GM23338 (cell line): Measurements from ENCODE around the gene SHISA4. TPM values are rescaled to one million over a fixed set of nuclear protein-coding genes. Genes with fewer than 3 reads are reported as not detected.

Source experiments
- ATAC-seq: fragments of 200-7000 bp; cut with Tn5 transposase; 3 replicates; pipeline ENCODE4 v1.9.1; 2020
- DNase-seq: peaks from one replicate; pipeline ENCODE4 v3.0.0-alpha.2; 2015; ENCODE audit warnings: low spot score
- H2AFZ ChIP-seq: fragments of 200-600 bp; sonication (generic); 2 replicates; pipeline ENCODE4 v1.8.0; 2016; ENCODE audit warnings: antibody characterized with exemption, mild to moderate bottlenecking, moderate library complexity
- H3F3A ChIP-seq: fragments of 200-600 bp; sonication (generic); replicated peaks from 2 replicates; pipeline ENCODE4 v1.8.0; 2017; ENCODE audit warnings: antibody characterized with exemption, mixed run types, low read depth
- H3K27ac ChIP-seq: fragments of 200-600 bp; sonication (generic); 2 replicates; pipeline ENCODE4 v1.6.1; 2016; ENCODE audit warnings: low read depth
- H3K27me3 ChIP-seq: fragments of 200-600 bp; sonication (generic); 2 replicates; pipeline ENCODE4 v1.8.0; 2016; ENCODE audit warnings: mild to moderate bottlenecking, mixed run types, moderate library complexity; ENCODE audit not compliant: insufficient read depth
- H3K36me3 ChIP-seq: fragments of 200-600 bp; sonication (generic); 2 replicates; pipeline ENCODE4 v1.8.0; 2016; ENCODE audit warnings: mild to moderate bottlenecking; ENCODE audit not compliant: insufficient read depth
- H3K4me1 ChIP-seq: fragments of 200-600 bp; sonication (generic); 2 replicates; pipeline ENCODE4 v1.8.0; 2016; ENCODE audit warnings: mild to moderate bottlenecking, moderate library complexity; ENCODE audit not compliant: insufficient read depth
- H3K4me2 ChIP-seq: fragments of 200-600 bp; sonication (generic); 2 replicates; pipeline ENCODE4 v1.7.1; 2017; ENCODE audit warnings: mixed run types
- H3K4me3 ChIP-seq: fragments of 200-600 bp; sonication (generic); 2 replicates; pipeline ENCODE4 v1.6.1; 2016; ENCODE audit warnings: mixed run types
- H3K79me2 ChIP-seq: fragments of 200-600 bp; sonication (generic); replicated peaks from 2 replicates; pipeline ENCODE4 v1.8.0; 2017; ENCODE audit warnings: mild to moderate bottlenecking; ENCODE audit not compliant: insufficient read depth
- H3K9me2 ChIP-seq: fragments of 200-600 bp; sonication (generic); 2 replicates; pipeline ENCODE4 v1.8.0; 2017; ENCODE audit not compliant: insufficient read depth
- H4K20me1 ChIP-seq: fragments of 200-600 bp; sonication (generic); replicated peaks from 2 replicates; pipeline ENCODE4 v1.8.0; 2017; ENCODE audit warnings: mild to moderate bottlenecking; ENCODE audit not compliant: insufficient read depth
- H3K27ac Mint-ChIP-seq: 2 replicates; pipeline ENCODE4 v1.8.0; 2020; ENCODE audit warnings: inconsistent platforms, mild to moderate bottlenecking, moderate library complexity, mixed read lengths
- H3K27me3 Mint-ChIP-seq: 3 replicates; pipeline ENCODE4 v1.8.0; 2022; ENCODE audit warnings: low read depth, mild to moderate bottlenecking, moderate library complexity, mixed read lengths, inconsistent platforms; ENCODE audit not compliant: insufficient read depth, poor library complexity
- H3K36me3 Mint-ChIP-seq: 3 replicates; pipeline ENCODE4 v1.8.0; 2021; ENCODE audit warnings: low read depth, mild to moderate bottlenecking, inconsistent platforms, moderate library complexity, mixed read lengths
- H3K4me1 Mint-ChIP-seq: 3 replicates; pipeline ENCODE4 v1.8.0; 2020; ENCODE audit warnings: mild to moderate bottlenecking, inconsistent platforms, mixed read lengths
- H3K4me3 Mint-ChIP-seq: 3 replicates; pipeline ENCODE4 v1.8.0; 2021; ENCODE audit warnings: moderate library complexity, mild to moderate bottlenecking, inconsistent platforms, mixed read lengths
- H3K9me3 Mint-ChIP-seq: 3 replicates; pipeline ENCODE4 v1.8.0; 2020; ENCODE audit warnings: moderate library complexity, mild to moderate bottlenecking, inconsistent platforms, mixed read lengths
- CREB1 ChIP-seq: fragments of 250-450 bp; sonication (Bioruptor Pico); IDR thresholded peaks from 2 replicates; pipeline ENCODE4 v1.5.0; 2020; ENCODE audit warnings: low read depth, mild to moderate bottlenecking, moderate library complexity
- EZH2 ChIP-seq: fragments of 200-600 bp; sonication (generic); IDR thresholded peaks from one replicate; pipeline ENCODE4 v1.8.0; 2017; ENCODE audit warnings: antibody characterized with exemption, mild to moderate bottlenecking, low read depth; ENCODE audit not compliant: unreplicated experiment
- EZH2phosphoT487 ChIP-seq: fragments of 200-600 bp; sonication (generic); IDR thresholded peaks from one replicate; pipeline ENCODE4 v1.8.1; 2018; ENCODE audit warnings: antibody characterized with exemption; ENCODE audit not compliant: unreplicated experiment
- JUNB ChIP-seq: IDR thresholded peaks from one replicate; pipeline ENCODE4 v1.6.1; 2016; ENCODE audit warnings: antibody characterized with exemption; ENCODE audit not compliant: unreplicated experiment
- NANOG ChIP-seq: IDR thresholded peaks from 2 replicates; pipeline ENCODE4 v1.6.1; 2016; ENCODE audit warnings: antibody characterized with exemption, borderline replicate concordance
- POLR2AphosphoS5 ChIP-seq: IDR thresholded peaks from 2 replicates; pipeline ENCODE4 v1.6.1; 2016; ENCODE audit warnings: antibody characterized with exemption, low read depth
- STAT1 ChIP-seq: IDR thresholded peaks from one replicate; pipeline ENCODE4 v1.6.1; 2016; ENCODE audit warnings: antibody characterized with exemption; ENCODE audit not compliant: unreplicated experiment
- ZNF114 ChIP-seq: fragments of 250-450 bp; sonication (Bioruptor Pico); IDR thresholded peaks from 2 replicates; pipeline ENCODE4 v1.5.0; 2020; ENCODE audit warnings: mild to moderate bottlenecking, moderate library complexity
- ZNF331 ChIP-seq: fragments of 250-450 bp; sonication (Bioruptor Pico); IDR thresholded peaks from 2 replicates; pipeline ENCODE4 v1.5.0; 2020; ENCODE audit warnings: low read depth, mild to moderate bottlenecking, moderate library complexity
- polyA plus RNA-seq: library from polyadenylated mRNA; unstranded; fragments of >200 nt; fragmentation: Nextera tagmentation; extraction: Ambion mirVana; gene quantifications from 2 replicates; pipeline ENCODE4 v1.2.1, GENCODE V29; 2016
- total RNA-seq: library from RNA; depleted of rRNA; stranded (reverse); fragments of >200 nt; shearing (Covaris generic); gene quantifications from 2 replicates; pipeline ENCODE4 v1.2.3, GENCODE V29; 2014
- TF ChIP-seq, protein P1 (sequence below), 2 experiments: fragments of 200-600 bp in 1 of 2; sonication (generic) in 1 of 2; conservative IDR thresholded peaks; 2 replicates each; pipeline versions ENCODE4 v1.5.1 to v1.6.1; 2016 to 2017; ENCODE audit warnings: antibody characterized with exemption in 2 of 2, low read depth in 2 of 2, mild to moderate bottlenecking in 2 of 2, moderate library complexity in 1 of 2
- TF ChIP-seq, protein P2 (sequence below): IDR thresholded peaks from one replicate; pipeline ENCODE4 v1.6.1; 2018; ENCODE audit warnings: antibody characterized with exemption; ENCODE audit not compliant: unreplicated experiment
- TF ChIP-seq, protein P3 (sequence below): fragments of 250-450 bp; sonication (Bioruptor Pico); IDR thresholded peaks from 2 replicates; pipeline ENCODE4 v1.5.0; 2020; ENCODE audit warnings: mild to moderate bottlenecking, moderate library complexity
- TF ChIP-seq, protein P4 (sequence below): IDR thresholded peaks from 2 replicates; pipeline ENCODE4 v1.6.1; 2016; ENCODE audit warnings: antibody characterized with exemption

SHISA4 gene
- total and polyA plus RNA-seq, 2 experiments from 2014 or later: 8.0 to 9.2 TPM

- Mint-ChIP-seq H3K4me1 (peaks cover 25% of the 10 kb centered on the region), H3K36me3 (peaks cover 27% of the 10 kb centered on the region), H3K27ac (no peak overlapping the region), H3K9me3 (no peaks in the 10 kb centered on the region), H3K4me3 (no peak overlapping the region), H3K27me3 (no peaks in the 10 kb centered on the region)
- Histone ChIP-seq H2AFZ (no peak overlapping the region), H3K9me2 (no peaks in the 10 kb centered on the region), H3K4me3 (no peak overlapping the region), H3K4me1 (peaks cover 23% of the 10 kb centered on the region), H3F3A (no peaks in the 10 kb centered on the region), H4K20me1 (peaks cover 67% of the 10 kb centered on the region), H3K79me2 (peaks cover 74% of the 10 kb centered on the region), H3K36me3 (peaks cover 29% of the 10 kb centered on the region), H3K4me2 (no peak overlapping the region), H3K27me3 (no peaks in the 10 kb centered on the region), H3K27ac (no peak overlapping the region)
- ATAC-seq: no peak
- TF ChIP-seq POLR2AphosphoS5: no peak
- TF ChIP-seq CREB1 (CRISPR knock-in tag): no peak
- TF ChIP-seq EZH2phosphoT487: no peak
- no peak for TF ChIP-seq ZNF331 (CRISPR knock-in tag)
- TF ChIP-seq, protein P1, sequence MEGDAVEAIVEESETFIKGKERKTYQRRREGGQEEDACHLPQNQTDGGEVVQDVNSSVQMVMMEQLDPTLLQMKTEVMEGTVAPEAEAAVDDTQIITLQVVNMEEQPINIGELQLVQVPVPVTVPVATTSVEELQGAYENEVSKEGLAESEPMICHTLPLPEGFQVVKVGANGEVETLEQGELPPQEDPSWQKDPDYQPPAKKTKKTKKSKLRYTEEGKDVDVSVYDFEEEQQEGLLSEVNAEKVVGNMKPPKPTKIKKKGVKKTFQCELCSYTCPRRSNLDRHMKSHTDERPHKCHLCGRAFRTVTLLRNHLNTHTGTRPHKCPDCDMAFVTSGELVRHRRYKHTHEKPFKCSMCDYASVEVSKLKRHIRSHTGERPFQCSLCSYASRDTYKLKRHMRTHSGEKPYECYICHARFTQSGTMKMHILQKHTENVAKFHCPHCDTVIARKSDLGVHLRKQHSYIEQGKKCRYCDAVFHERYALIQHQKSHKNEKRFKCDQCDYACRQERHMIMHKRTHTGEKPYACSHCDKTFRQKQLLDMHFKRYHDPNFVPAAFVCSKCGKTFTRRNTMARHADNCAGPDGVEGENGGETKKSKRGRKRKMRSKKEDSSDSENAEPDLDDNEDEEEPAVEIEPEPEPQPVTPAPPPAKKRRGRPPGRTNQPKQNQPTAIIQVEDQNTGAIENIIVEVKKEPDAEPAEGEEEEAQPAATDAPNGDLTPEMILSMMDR (conservative IDR thresholded peaks at IDR 0.05; ENCODE audit: low read depth in 2 of 2): no peak
- TF ChIP-seq JUNB: no peak
- TF ChIP-seq ZNF114 (CRISPR knock-in tag): no peak
- no peak for TF ChIP-seq EZH2
- TF ChIP-seq NANOG: no peak
- TF ChIP-seq, protein P2, sequence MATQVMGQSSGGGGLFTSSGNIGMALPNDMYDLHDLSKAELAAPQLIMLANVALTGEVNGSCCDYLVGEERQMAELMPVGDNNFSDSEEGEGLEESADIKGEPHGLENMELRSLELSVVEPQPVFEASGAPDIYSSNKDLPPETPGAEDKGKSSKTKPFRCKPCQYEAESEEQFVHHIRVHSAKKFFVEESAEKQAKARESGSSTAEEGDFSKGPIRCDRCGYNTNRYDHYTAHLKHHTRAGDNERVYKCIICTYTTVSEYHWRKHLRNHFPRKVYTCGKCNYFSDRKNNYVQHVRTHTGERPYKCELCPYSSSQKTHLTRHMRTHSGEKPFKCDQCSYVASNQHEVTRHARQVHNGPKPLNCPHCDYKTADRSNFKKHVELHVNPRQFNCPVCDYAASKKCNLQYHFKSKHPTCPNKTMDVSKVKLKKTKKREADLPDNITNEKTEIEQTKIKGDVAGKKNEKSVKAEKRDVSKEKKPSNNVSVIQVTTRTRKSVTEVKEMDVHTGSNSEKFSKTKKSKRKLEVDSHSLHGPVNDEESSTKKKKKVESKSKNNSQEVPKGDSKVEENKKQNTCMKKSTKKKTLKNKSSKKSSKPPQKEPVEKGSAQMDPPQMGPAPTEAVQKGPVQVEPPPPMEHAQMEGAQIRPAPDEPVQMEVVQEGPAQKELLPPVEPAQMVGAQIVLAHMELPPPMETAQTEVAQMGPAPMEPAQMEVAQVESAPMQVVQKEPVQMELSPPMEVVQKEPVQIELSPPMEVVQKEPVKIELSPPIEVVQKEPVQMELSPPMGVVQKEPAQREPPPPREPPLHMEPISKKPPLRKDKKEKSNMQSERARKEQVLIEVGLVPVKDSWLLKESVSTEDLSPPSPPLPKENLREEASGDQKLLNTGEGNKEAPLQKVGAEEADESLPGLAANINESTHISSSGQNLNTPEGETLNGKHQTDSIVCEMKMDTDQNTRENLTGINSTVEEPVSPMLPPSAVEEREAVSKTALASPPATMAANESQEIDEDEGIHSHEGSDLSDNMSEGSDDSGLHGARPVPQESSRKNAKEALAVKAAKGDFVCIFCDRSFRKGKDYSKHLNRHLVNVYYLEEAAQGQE: no peak
- TF ChIP-seq, protein P3, sequence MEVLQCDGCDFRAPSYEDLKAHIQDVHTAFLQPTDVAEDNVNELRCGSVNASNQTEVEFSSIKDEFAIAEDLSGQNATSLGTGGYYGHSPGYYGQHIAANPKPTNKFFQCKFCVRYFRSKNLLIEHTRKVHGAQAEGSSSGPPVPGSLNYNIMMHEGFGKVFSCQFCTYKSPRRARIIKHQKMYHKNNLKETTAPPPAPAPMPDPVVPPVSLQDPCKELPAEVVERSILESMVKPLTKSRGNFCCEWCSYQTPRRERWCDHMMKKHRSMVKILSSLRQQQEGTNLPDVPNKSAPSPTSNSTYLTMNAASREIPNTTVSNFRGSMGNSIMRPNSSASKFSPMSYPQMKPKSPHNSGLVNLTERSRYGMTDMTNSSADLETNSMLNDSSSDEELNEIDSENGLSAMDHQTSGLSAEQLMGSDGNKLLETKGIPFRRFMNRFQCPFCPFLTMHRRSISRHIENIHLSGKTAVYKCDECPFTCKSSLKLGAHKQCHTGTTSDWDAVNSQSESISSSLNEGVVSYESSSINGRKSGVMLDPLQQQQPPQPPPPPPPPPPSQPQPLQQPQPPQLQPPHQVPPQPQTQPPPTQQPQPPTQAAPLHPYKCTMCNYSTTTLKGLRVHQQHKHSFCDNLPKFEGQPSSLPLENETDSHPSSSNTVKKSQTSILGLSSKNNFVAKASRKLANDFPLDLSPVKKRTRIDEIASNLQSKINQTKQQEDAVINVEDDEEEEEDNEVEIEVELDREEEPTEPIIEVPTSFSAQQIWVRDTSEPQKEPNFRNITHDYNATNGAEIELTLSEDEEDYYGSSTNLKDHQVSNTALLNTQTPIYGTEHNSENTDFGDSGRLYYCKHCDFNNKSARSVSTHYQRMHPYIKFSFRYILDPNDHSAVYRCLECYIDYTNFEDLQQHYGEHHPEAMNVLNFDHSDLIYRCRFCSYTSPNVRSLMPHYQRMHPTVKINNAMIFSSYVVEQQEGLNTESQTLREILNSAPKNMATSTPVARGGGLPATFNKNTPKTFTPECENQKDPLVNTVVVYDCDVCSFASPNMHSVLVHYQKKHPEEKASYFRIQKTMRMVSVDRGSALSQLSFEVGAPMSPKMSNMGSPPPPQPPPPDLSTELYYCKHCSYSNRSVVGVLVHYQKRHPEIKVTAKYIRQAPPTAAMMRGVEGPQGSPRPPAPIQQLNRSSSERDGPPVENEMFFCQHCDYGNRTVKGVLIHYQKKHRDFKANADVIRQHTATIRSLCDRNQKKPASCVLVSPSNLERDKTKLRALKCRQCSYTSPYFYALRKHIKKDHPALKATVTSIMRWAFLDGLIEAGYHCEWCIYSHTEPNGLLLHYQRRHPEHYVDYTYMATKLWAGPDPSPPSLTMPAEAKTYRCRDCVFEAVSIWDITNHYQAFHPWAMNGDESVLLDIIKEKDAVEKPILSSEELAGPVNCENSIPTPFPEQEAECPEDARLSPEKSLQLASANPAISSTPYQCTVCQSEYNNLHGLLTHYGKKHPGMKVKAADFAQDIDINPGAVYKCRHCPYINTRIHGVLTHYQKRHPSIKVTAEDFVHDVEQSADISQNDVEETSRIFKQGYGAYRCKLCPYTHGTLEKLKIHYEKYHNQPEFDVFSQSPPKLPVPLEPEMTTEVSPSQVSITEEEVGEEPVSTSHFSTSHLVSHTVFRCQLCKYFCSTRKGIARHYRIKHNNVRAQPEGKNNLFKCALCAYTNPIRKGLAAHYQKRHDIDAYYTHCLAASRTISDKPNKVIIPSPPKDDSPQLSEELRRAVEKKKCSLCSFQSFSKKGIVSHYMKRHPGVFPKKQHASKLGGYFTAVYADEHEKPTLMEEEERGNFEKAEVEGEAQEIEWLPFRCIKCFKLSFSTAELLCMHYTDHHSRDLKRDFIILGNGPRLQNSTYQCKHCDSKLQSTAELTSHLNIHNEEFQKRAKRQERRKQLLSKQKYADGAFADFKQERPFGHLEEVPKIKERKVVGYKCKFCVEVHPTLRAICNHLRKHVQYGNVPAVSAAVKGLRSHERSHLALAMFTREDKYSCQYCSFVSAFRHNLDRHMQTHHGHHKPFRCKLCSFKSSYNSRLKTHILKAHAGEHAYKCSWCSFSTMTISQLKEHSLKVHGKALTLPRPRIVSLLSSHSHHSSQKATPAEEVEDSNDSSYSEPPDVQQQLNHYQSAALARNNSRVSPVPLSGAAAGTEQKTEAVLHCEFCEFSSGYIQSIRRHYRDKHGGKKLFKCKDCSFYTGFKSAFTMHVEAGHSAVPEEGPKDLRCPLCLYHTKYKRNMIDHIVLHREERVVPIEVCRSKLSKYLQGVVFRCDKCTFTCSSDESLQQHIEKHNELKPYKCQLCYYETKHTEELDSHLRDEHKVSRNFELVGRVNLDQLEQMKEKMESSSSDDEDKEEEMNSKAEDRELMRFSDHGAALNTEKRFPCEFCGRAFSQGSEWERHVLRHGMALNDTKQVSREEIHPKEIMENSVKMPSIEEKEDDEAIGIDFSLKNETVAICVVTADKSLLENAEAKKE (CRISPR knock-in tag): no peak
- TF ChIP-seq, protein P4, sequence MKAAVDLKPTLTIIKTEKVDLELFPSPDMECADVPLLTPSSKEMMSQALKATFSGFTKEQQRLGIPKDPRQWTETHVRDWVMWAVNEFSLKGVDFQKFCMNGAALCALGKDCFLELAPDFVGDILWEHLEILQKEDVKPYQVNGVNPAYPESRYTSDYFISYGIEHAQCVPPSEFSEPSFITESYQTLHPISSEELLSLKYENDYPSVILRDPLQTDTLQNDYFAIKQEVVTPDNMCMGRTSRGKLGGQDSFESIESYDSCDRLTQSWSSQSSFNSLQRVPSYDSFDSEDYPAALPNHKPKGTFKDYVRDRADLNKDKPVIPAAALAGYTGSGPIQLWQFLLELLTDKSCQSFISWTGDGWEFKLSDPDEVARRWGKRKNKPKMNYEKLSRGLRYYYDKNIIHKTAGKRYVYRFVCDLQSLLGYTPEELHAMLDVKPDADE: no peak
- no peak for TF ChIP-seq STAT1
- no peak for DNase-seq
Observed at GRCh38 chr1:201845331-201846083, 43.2 kb upstream of the SHISA4 start.
